ENCODE results near the gene CRACDL. TPM values are rescaled to one million over a fixed set of nuclear protein-coding genes. Genes with fewer than 3 reads are reported as not detected.

Gene CRACDL
- total RNA-seq, 1 donor from 2014 or later, result 0.52 TPM

DNA sequence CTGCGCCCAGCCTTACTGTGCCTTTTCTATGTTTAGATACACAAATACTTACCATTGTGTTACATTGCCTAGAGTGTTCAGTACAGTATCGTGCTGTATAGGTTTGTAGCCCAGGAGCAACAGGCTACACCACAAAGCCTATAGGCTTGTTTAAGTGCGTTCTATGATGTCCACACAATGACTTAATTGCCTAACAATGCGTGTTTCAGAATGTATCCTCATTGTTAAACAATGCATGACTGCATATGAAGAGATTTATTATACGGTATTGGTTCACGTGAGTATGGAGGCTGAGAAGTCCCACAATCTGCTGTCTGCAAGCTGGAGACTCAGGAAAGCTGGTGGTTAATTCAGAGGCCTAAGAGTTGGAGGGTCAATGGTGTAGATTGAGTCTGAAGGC, 158.9 kb downstream of the CRACDL start:
- peaks cover 0 to 5% (median 0%) of the 10 kb centered on the region in 3 donors for H3K9me3 ChIP-seq (ENCODE audit: control insufficient read depth in 3 of 3, low read length in 3 of 3)
- H3K4me3 ChIP-seq (ENCODE audit: low read length in 3 of 3), result no peak overlapping the region
- H3K27ac ChIP-seq (ENCODE audit: low read depth, low read length), result no peak overlapping the region
- no peak overlapping the region for H3K9ac ChIP-seq (ENCODE audit: low read depth in 1 of 3, low read length in 3 of 3)
- H3K36me3 ChIP-seq (ENCODE audit: control insufficient read depth in 3 of 3, insufficient read depth in 3 of 3, low read length in 3 of 3), result no peaks in the 10 kb centered on the region
- peaks cover 0 to 3% (median 0%) of the 10 kb centered on the region in 3 donors for H3K4me1 ChIP-seq (ENCODE audit: control insufficient read depth in 3 of 3, insufficient read depth in 3 of 3, low read length in 3 of 3)
- peaks cover 3 to 7% (median 7%) of the 10 kb centered on the region in 3 donors for H3K27me3 ChIP-seq (ENCODE audit: control insufficient read depth in 3 of 3, insufficient read depth in 3 of 3, low read length in 3 of 3)

DNA sequence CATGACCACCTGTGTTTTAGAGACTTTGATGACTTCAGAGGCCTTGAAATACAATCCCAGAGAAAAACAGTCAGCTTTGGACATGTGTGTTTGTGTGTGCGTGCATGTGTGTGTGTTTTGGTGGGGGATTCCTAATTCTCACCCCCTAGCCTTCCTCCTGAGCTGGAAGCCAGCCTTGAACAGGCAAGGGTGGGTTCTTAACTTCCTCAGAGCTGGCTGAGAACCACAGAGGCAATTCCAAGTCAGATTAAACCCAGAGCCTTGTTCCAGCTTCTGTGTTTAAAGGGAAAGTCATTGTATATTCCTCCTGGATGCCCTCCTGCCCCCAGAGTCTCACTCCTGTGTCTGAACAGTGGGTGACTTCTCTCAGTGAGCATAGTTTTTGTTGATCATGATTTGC, 159.9 kb downstream of the CRACDL start:
- H3K9me3 ChIP-seq (ENCODE audit: control insufficient read depth in 3 of 3, low read length in 3 of 3), result peaks cover 0 to under 1% (median 0%) of the 10 kb centered on the region in 3 donors
- H3K4me1 ChIP-seq (ENCODE audit: control insufficient read depth in 3 of 3, insufficient read depth in 3 of 3, low read length in 3 of 3), result peaks cover 0 to 3% (median 2%) of the 10 kb centered on the region in 3 donors
- H3K4me3 ChIP-seq (ENCODE audit: low read length in 3 of 3), result no peak overlapping the region
- no peaks in the 10 kb centered on the region for H3K36me3 ChIP-seq (ENCODE audit: control insufficient read depth in 3 of 3, insufficient read depth in 3 of 3, low read length in 3 of 3)
- H3K27ac ChIP-seq (ENCODE audit: low read depth, low read length), result no peak overlapping the region
- H3K9ac ChIP-seq (ENCODE audit: low read depth in 1 of 3, low read length in 3 of 3), result no peak overlapping the region
- peaks cover 3 to 10% (median 7%) of the 10 kb centered on the region in 3 donors for H3K27me3 ChIP-seq (ENCODE audit: control insufficient read depth in 3 of 3, insufficient read depth in 3 of 3, low read length in 3 of 3)

DNA sequence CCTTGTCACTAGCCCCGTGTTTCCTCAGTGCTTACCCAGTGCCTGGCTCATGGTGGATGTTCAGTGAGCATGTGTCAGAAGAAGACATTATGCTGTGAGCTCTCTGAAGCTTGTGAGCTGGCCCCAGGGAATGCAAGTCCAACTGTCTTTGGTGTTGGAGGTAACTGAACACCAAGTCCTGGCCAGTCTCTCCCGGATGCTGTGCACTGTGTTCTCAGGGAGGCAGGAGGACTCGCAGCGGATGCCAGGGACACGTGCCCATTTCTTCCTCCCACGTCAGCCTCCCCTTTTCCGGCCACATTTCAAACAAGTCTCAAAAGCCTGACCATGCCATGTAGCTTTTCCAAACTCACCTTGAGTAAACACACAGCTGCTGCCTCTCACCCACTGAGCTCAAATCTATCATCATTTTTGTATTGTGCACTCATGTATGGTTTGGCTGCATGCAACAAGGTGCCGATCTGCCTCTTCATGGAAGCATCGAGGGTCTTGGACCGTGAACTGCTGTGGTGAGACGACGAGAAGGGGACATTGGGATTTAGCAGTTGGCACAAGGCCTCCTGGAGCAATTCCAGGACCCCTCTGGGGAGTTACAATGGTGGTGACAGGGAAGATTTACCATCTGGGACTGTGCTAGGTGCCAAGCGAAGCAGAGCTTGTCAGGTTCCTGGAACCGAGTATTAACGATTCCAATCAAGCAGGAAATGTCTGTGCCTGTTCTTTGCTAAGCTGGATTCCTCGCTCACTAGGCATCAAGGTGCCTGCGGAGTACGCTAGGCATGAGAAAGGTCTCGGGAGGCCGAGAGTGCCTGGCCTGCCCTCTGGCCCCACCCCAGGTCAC, 160.7 kb downstream of the CRACDL start:
- Histone ChIP-seq H3K9ac (ENCODE audit: low read depth in 1 of 3, low read length in 3 of 3) (no peak overlapping the region), H3K4me1 (ENCODE audit: control insufficient read depth in 3 of 3, insufficient read depth in 3 of 3, low read length in 3 of 3) (peaks cover 0 to 3% (median 2%) of the 10 kb centered on the region in 3 donors), H3K9me3 (ENCODE audit: control insufficient read depth in 3 of 3, low read length in 3 of 3) (no peaks in the 10 kb centered on the region), H3K4me3 (ENCODE audit: low read length in 3 of 3) (no peak overlapping the region), H3K27me3 (ENCODE audit: control insufficient read depth in 3 of 3, insufficient read depth in 3 of 3, low read length in 3 of 3) (peaks cover 3 to 10% (median 7%) of the 10 kb centered on the region in 3 donors), H3K27ac (ENCODE audit: low read depth, low read length) (no peak overlapping the region), H3K36me3 (ENCODE audit: control insufficient read depth in 3 of 3, insufficient read depth in 3 of 3, low read length in 3 of 3) (no peaks in the 10 kb centered on the region)

DNA sequence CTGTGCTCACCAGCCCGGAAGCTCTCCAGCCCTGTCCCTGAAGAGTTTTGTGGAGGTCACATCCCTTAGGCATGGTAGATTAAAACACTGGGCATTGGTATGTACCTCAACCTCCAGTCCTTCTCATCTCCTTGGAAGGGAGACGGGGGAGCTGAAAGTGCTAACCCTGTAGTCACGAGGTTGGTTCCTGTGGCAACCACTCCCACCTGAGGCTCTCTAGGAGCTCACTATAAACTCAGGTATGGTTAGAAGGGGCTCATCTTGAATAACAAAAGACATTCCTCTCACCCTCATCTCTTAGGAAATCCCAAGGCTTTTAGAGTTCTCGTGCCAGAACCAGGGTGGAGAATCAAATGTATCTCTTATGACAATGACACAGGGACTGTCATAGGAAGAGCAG, 162.1 kb downstream of the CRACDL start:
- Histone ChIP-seq H3K27ac (ENCODE audit: low read depth, low read length) (no peak overlapping the region), H3K4me3 (ENCODE audit: low read length in 3 of 3) (no peak overlapping the region), H3K36me3 (ENCODE audit: control insufficient read depth in 3 of 3, insufficient read depth in 3 of 3, low read length in 3 of 3) (no peaks in the 10 kb centered on the region), H3K9me3 (ENCODE audit: control insufficient read depth in 3 of 3, low read length in 3 of 3) (no peaks in the 10 kb centered on the region), H3K9ac (ENCODE audit: low read depth in 1 of 3, low read length in 3 of 3) (no peak overlapping the region), H3K4me1 (ENCODE audit: control insufficient read depth in 3 of 3, insufficient read depth in 3 of 3, low read length in 3 of 3) (peaks cover 0 to 3% (median 2%) of the 10 kb centered on the region in 3 donors), H3K27me3 (ENCODE audit: control insufficient read depth in 3 of 3, insufficient read depth in 3 of 3, low read length in 3 of 3) (peaks cover 3 to 10% (median 7%) of the 10 kb centered on the region in 3 donors)

DNA sequence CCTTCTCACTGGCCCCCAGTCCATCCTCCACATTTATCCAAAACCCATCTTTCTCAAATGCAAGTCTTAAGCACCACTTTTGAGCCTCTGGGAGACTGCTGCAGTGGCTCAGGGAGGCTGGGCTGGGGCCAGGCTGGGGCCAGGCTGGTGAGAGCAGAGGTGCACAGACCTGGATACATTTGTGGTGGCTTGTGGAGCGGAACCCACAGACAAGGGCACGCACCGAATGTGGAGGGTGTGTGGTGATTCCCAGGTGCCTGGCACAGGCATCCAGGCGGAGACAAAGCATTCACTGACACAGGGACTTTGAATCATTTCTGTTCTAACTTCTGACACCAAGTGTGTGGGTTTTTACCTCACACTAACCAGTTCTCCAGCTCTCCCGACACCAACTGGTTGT, 162.9 kb downstream of the CRACDL start:
- Histone ChIP-seq H3K27me3 (ENCODE audit: control insufficient read depth in 3 of 3, insufficient read depth in 3 of 3, low read length in 3 of 3) (peaks cover 3 to 10% (median 7%) of the 10 kb centered on the region in 3 donors), H3K4me1 (ENCODE audit: control insufficient read depth in 3 of 3, insufficient read depth in 3 of 3, low read length in 3 of 3) (peaks cover 0 to 3% (median 2%) of the 10 kb centered on the region in 3 donors), H3K4me3 (ENCODE audit: low read length in 3 of 3) (no peak overlapping the region), H3K36me3 (ENCODE audit: control insufficient read depth in 3 of 3, insufficient read depth in 3 of 3, low read length in 3 of 3) (no peaks in the 10 kb centered on the region), H3K9ac (ENCODE audit: low read depth in 1 of 3, low read length in 3 of 3) (no peak overlapping the region), H3K27ac (ENCODE audit: low read depth, low read length) (no peak overlapping the region), H3K9me3 (ENCODE audit: control insufficient read depth in 3 of 3, low read length in 3 of 3) (no peaks in the 10 kb centered on the region)

DNA sequence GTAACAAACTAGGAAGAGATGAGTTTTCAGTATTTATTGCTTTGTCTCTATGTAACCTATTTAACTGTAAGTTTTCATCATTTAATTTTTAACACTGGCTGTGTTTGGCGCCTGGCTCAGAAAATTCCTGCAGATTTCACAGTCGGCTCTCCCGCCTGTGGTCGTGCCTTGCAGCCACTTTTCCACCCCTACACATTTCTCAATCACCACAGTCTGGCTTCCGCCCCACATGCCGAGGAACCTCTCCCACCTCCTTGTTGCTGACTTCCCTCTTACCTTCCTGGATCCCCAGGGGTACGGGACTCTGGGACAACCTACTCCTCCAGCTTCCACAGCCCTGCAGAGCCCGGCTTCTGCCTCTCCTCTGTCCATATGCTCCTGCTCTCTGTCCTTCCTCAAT, 163.5 kb downstream of the CRACDL start:
- Histone ChIP-seq H3K9ac (ENCODE audit: low read depth in 1 of 3, low read length in 3 of 3) (peak overlapping the region in 1 of 3 donors; percentile 10), H3K4me1 (ENCODE audit: control insufficient read depth in 3 of 3, insufficient read depth in 3 of 3, low read length in 3 of 3) (peaks cover 0 to 3% (median 2%) of the 10 kb centered on the region in 3 donors), H3K27me3 (ENCODE audit: control insufficient read depth in 3 of 3, insufficient read depth in 3 of 3, low read length in 3 of 3) (peaks cover 3 to 10% (median 7%) of the 10 kb centered on the region in 3 donors), H3K27ac (ENCODE audit: low read depth, low read length) (no peak overlapping the region), H3K36me3 (ENCODE audit: control insufficient read depth in 3 of 3, insufficient read depth in 3 of 3, low read length in 3 of 3) (no peaks in the 10 kb centered on the region), H3K4me3 (ENCODE audit: low read length in 3 of 3) (peak overlapping the region in 1 of 3 donors; percentile 20), H3K9me3 (ENCODE audit: control insufficient read depth in 3 of 3, low read length in 3 of 3) (no peaks in the 10 kb centered on the region)

DNA sequence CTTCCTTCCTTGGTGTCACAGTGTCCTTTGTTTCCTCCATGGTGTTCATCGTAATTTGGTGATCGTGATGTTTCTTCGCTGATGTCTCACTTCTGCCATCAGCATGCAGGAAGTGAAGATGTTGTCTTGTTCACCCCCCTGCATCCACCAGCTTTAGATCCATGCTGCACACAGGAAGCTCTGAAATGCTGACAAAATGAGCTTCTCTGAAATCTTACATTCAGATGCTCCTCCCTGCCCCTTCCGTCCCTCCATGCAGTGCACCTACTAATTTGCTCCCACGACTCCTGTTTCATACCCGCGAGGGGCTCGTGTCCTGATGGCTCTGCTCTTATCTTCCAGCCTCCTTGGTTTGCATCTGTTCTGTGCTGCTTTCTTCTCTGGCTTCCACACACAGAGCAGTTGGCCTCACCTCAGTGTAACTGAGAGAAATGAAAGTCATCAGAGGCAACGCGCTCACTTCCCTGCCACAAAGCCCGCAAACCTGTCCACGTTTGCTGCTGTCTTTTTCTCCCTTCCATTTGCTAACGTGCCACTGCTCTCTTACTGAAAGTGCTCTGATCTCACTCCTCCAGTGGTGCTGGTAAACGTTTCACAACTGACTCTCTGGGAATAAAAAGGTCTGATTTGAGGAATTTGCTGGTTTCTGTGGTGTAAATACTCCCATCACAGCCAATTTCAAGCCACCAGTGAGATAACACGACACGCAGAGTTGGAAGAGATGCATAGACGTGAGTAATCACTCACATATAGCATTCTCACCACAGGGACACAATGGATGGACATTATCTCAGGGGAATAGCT, 164.1 kb downstream of the CRACDL start:
- peaks cover 0 to 3% (median 2%) of the 10 kb centered on the region in 3 donors for H3K4me1 ChIP-seq (ENCODE audit: control insufficient read depth in 3 of 3, insufficient read depth in 3 of 3, low read length in 3 of 3)
- no peaks in the 10 kb centered on the region for H3K9me3 ChIP-seq (ENCODE audit: control insufficient read depth in 3 of 3, low read length in 3 of 3)
- peak overlapping the region in 2 of 3 donors; percentile 5 to 29 for H3K4me3 ChIP-seq (ENCODE audit: low read length in 3 of 3)
- H3K9ac ChIP-seq (ENCODE audit: low read depth in 1 of 3, low read length in 3 of 3), result peak overlapping the region in 1 of 3 donors; percentile 8
- peak overlapping the region; percentile 44 for H3K27ac ChIP-seq (ENCODE audit: low read depth, low read length)
- H3K27me3 ChIP-seq (ENCODE audit: control insufficient read depth in 3 of 3, insufficient read depth in 3 of 3, low read length in 3 of 3), result peaks cover 3 to 10% (median 7%) of the 10 kb centered on the region in 3 donors
- no peaks in the 10 kb centered on the region for H3K36me3 ChIP-seq (ENCODE audit: control insufficient read depth in 3 of 3, insufficient read depth in 3 of 3, low read length in 3 of 3)

DNA sequence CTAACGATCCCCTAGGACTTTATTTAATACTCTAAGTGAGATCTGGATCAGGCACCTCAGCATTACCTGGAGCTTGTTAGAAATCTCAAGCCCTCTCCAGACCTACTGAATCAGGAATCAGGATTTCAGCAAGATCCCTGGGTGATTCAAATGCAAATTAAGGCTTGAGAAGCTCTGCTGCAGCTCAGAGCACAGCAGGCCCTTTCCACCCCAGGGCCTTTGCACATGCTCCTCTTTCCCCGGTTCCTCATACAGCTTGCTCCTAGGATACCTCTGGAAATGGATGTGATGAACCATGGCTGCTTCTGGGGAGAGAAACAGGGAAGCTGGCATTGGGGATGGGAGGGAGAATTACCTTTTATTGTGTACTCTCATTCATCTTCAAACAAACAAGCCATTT, 164.8 kb downstream of the CRACDL start:
- peaks cover 0 to 3% (median 2%) of the 10 kb centered on the region in 3 donors for H3K4me1 ChIP-seq (ENCODE audit: control insufficient read depth in 3 of 3, insufficient read depth in 3 of 3, low read length in 3 of 3)

DNA sequence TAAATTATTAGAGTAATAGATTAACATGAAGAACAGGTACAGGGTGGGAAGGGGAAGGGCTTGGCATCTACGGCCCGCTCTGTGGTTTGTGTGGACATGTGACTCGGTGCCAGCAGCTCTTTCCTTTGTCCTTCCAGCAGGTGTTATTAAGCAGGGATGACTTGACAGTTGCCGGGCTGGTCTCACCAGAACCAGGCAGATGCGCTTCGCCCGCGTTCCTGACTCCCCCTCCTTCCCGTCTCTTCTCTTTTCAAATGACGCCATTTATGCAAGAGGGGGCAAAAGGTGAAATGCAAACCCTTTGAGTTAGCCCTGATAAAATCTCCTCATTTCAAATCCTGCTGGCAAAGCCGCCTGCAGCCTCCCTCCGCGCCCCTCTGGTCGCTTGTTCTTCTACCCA, 166.2 kb downstream of the CRACDL start:
- no peak overlapping the region for H3K4me3 ChIP-seq (ENCODE audit: low read length in 3 of 3)

More for the DNA sequence above, 164.8 kb downstream of the CRACDL start:
- no peak overlapping the region for H3K4me3 ChIP-seq (ENCODE audit: low read length in 3 of 3)
- no peaks in the 10 kb centered on the region for H3K36me3 ChIP-seq (ENCODE audit: control insufficient read depth in 3 of 3, insufficient read depth in 3 of 3, low read length in 3 of 3)
- H3K9ac ChIP-seq (ENCODE audit: low read depth in 1 of 3, low read length in 3 of 3), result no peak overlapping the region
- H3K9me3 ChIP-seq (ENCODE audit: control insufficient read depth in 3 of 3, low read length in 3 of 3), result no peaks in the 10 kb centered on the region
- peaks cover 3 to 10% (median 7%) of the 10 kb centered on the region in 3 donors for H3K27me3 ChIP-seq (ENCODE audit: control insufficient read depth in 3 of 3, insufficient read depth in 3 of 3, low read length in 3 of 3)
- H3K27ac ChIP-seq (ENCODE audit: low read depth, low read length), result no peak overlapping the region

More for the DNA sequence above, 166.2 kb downstream of the CRACDL start:
- no peak overlapping the region for H3K27ac ChIP-seq (ENCODE audit: low read depth, low read length)
- H3K36me3 ChIP-seq (ENCODE audit: control insufficient read depth in 3 of 3, insufficient read depth in 3 of 3, low read length in 3 of 3), result no peaks in the 10 kb centered on the region
- H3K4me1 ChIP-seq (ENCODE audit: control insufficient read depth in 3 of 3, insufficient read depth in 3 of 3, low read length in 3 of 3), result peaks cover 0 to 3% (median 2%) of the 10 kb centered on the region in 3 donors
- H3K27me3 ChIP-seq (ENCODE audit: control insufficient read depth in 3 of 3, insufficient read depth in 3 of 3, low read length in 3 of 3), result peaks cover 3 to 10% (median 4%) of the 10 kb centered on the region in 3 donors
- H3K9me3 ChIP-seq (ENCODE audit: control insufficient read depth in 3 of 3, low read length in 3 of 3), result no peaks in the 10 kb centered on the region
- H3K9ac ChIP-seq (ENCODE audit: low read depth in 1 of 3, low read length in 3 of 3), result no peak overlapping the region

Data from skeletal muscle tissue (tissue), 4 donors.